Measurements from ENCODE around the gene FKBP10.
"Not testable (repeated sequence)": the region's sequence is repeated elsewhere in the genome, so short reads cannot be mapped to it uniquely, and the experiment has no call there.

The FKBP10 gene

DNA sequence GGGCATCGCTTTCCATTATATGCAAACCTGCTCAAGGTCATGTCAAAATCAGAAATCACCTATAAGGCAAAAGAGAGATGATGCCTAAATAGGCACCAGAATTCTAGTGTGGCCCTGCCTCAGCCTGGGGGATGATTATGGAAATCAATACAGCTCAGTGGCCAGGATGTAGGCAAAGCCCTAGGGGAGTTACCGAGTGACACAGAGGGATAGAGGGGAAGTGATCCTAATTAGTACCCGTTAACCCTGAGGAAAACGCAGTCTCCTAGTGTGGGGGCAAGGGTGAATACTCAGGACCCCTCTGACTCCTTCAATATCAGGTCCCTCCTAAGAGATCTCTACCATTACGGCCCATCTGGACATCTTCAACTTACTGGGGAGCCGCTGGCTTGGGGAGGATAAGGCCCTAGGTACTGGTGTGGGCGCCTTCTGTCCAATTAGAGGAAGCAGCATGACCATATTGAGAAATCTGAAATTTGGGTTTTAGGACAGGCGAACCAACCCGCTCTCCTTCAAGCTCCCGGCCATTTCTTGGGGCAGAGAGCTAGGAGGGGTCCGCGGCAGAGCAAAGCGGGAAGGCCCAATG is 22.5 kb downstream of the FKBP10 start:
- TF ChIP-seq CTCF (IDR thresholded peaks at IDR 0.05): no peak
- H3K27ac ChIP-seq: peak overlapping the region; percentile 78 to 88
- no peak for DNase-seq (ENCODE audit: low spot score)
- H3K4me3 ChIP-seq: peak overlapping the region; percentile 93

DNA sequence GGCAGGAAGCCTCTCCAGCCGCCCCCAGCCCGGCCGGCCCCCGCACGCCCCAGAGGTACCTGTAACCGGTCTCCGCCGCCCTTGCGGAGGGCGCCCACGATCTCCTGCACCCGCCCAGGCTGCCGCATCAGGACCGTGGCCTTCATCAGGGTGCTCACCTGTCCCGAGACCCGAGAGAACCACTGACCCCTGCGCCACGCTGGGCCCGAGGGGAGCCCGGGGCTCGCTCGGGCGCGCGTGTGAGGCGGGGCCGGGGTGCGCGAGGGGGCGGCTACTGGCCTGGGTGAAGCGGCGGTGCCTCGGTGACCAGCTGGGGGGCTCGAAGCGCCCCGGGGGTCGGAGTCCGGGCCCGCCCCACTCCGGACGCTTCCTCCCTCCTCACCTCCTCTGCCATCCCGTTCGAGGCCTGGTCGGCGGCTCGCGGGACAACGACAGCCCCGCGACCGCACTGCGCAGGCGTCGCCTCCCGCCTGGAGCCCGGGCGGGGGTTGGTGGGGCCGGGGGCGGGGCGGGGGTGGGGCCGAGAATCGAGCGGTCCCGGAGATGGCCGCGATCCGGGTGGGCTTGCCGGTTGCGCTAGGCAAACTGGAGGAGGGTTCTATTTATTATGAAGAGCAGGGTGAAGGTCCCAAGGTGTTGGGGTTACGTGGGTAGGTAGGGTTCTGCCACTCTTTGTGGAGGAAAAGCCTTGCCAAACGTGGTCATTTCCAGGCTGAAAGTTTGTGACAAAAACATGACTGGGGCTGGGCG is 23.2 kb downstream of the FKBP10 start, which contains the start of gene NT5C3B:
Gene NT5C3B, minus strand, starts transcription at position 433 of the 750 bp plus-strand sequence. Its CDS starts 39 bp downstream, at position 394.
- Histone ChIP-seq H3K4me3 (peak within 1 kb of the TSS; percentile 93), H3K27ac (peak within 1 kb of the TSS; percentile 78 to 88)
- no peak for DNase-seq (ENCODE audit: low spot score)
- no peak for TF ChIP-seq CTCF (IDR thresholded peaks at IDR 0.05)

GRCh38 chr17:41836550-41837196 is 23.9 kb downstream of the FKBP10 start:
- peak overlapping the region; percentile 93 for H3K4me3 ChIP-seq
- no peak for DNase-seq (ENCODE audit: low spot score)
- H3K27ac ChIP-seq: peak overlapping the region; percentile 78 to 88
- TF ChIP-seq CTCF (IDR thresholded peaks at IDR 0.05): no peak

- no peak for TF ChIP-seq CTCF (IDR thresholded peaks at IDR 0.05)
- no peak for DNase-seq (ENCODE audit: low spot score)
- Histone ChIP-seq H3K4me3 (peak within 1 kb of the TSS; percentile 93), H3K27ac (peak within 1 kb of the TSS; percentile 78 to 88)
Observed at GRCh38 chr17:41837761-41838538, 25.1 kb downstream of the FKBP10 start, which contains the start of gene KLHL10. KLHL10 (plus strand) TSS chr17:41837825; CDS start chr17:41837933, 108 bp downstream.

- H3K4me3 ChIP-seq; H3K27ac ChIP-seq; DNase-seq (ENCODE audit: low spot score): not testable (repeated sequence)
Observed at GRCh38 chr17:41839448-41839847, 26.6 kb downstream of the FKBP10 start.

DNA sequence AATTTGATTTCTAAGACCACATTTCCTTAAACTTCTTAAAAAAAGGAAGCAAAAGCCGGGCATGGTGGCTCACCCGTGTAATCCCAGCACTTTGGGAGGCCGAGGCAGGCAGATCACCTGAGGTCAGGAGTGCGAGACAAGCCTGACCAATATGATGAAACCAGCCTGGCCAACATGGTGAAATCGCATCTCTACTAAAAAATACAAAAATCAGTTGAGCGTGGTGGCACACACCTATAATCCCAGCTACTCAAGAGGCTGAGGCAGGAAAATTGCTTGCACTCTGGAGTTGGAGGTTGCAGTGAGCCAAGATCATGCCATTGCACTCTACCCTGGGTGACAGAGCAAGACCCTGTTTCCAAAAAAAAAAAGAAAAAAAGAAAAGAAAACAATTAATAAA is 28.0 kb downstream of the FKBP10 start:
- H3K4me3 ChIP-seq; DNase-seq (ENCODE audit: low spot score): not testable (repeated sequence)

GRCh38 chr17:41844971-41845370 is 32.2 kb downstream of the FKBP10 start:
- no peak for DNase-seq (ENCODE audit: low spot score)
- TF ChIP-seq CTCF (IDR thresholded peaks at IDR 0.05): no peak
- no peak overlapping the region for H3K27ac ChIP-seq
- H3K4me3 ChIP-seq: no peak overlapping the region

More for the DNA sequence above, 28.0 kb downstream of the FKBP10 start:
- not testable (repeated sequence) for H3K27ac ChIP-seq
